ENCODE measurements around the gene UPK3BL2. TPM values are rescaled to one million over a fixed set of nuclear protein-coding genes. Genes with fewer than 3 reads are reported as not detected.
"Not testable (repeated sequence)": the region's sequence is repeated elsewhere in the genome, so short reads cannot be mapped to it uniquely, and the experiment has no call there.

UPK3BL2 gene
- total RNA-seq, 1 experiment from 2014 or later, result 9.0 TPM

DNA sequence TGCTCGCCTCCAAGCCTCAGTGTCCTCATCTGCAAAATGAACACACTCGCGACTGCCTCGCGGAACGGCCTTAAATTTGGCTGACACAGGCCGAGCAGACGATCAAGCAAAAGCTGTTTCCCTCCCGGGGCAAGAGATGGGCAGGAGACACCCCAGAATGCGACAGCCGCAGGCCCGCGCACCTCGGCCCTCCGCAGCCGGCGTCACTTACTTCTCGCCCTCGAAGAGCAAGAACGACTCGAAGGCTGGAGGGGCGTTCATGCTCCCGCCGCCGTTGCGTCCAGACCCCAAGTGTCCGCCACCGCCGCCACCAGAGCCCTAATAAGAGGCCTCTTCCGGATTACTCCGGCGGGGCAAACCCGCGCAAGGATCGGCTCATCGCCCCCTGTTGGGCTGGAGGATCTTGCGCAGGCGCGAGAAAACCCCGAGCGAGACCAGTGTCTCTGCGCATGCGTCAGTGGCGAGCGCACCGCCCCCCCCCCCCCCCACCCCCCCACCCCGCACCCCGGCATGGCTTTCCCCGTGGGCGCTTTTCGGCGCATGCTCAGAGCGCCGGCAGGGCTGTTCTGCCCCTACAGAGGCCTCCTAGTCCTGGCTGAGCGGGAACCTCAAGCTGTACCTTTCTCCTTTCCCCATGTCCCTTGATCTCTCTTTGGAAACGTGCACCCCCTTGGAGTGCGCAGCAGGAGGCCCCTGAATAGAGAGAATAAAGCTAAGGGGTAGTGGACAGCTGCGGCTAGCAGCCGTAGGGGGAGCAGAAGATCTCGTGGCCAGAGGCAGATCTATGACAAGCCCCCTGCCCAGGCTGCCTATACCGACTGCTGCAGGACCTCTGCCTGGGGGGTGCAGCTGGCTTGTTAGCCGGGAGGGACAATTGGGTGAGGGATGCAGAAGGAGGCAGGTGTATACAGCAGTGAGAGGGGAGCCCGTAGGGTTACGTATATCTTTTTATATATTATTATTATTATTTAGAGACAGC, 29.1 kb upstream of the UPK3BL2 start, which contains the start of gene POLR2J3:
TSS of gene POLR2J3 (minus strand) at position 323 of the 979 bp plus-strand sequence. CDS start at position 261, 62 bp downstream.
- H3K27me3 Mint-ChIP-seq (ENCODE audit: low read depth); H3K9me3 Mint-ChIP-seq; H3K4me1 Mint-ChIP-seq; H3K27ac Mint-ChIP-seq; H3K36me3 Mint-ChIP-seq; CTCF ChIA-PET; POLR2A ChIA-PET: not testable (repeated sequence)
- ATAC-seq (peak; percentile 92), DNase-seq (ENCODE audit: low spot score) (peak; percentile 99)
- H3K4me3 Mint-ChIP-seq, result peak within 1 kb of the TSS; percentile 81
- TF ChIP-seq, protein P1, sequence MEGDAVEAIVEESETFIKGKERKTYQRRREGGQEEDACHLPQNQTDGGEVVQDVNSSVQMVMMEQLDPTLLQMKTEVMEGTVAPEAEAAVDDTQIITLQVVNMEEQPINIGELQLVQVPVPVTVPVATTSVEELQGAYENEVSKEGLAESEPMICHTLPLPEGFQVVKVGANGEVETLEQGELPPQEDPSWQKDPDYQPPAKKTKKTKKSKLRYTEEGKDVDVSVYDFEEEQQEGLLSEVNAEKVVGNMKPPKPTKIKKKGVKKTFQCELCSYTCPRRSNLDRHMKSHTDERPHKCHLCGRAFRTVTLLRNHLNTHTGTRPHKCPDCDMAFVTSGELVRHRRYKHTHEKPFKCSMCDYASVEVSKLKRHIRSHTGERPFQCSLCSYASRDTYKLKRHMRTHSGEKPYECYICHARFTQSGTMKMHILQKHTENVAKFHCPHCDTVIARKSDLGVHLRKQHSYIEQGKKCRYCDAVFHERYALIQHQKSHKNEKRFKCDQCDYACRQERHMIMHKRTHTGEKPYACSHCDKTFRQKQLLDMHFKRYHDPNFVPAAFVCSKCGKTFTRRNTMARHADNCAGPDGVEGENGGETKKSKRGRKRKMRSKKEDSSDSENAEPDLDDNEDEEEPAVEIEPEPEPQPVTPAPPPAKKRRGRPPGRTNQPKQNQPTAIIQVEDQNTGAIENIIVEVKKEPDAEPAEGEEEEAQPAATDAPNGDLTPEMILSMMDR (IDR thresholded peaks at IDR 0.05), result peak; percentile 30; the same call in 1 of the 2 replicates

DNA sequence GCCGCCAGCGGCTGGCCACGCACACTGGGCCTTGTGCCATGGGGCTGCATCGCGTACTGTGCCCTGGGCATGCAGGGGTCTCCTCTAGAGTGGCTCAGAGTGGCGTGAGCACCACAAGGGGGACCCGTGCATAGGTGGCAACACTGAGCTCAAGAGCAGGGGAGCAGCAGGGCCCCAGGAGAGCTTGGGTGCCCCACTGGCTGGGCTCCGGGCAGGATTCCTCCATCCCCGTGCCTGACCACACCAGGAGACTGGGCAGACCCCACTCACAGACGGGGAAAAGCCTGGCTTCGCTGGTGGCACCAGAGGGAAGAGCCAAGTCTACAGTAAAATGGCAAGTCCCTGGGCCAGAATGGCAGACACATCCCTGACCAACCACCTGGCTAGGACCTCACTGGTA, 25.1 kb upstream of the UPK3BL2 start:
- DNase-seq (ENCODE audit: low spot score); H3K4me1 Mint-ChIP-seq; CTCF ChIA-PET; ATAC-seq; H3K36me3 Mint-ChIP-seq; H3K9me3 Mint-ChIP-seq; H3K27me3 Mint-ChIP-seq (ENCODE audit: low read depth); H3K4me3 Mint-ChIP-seq; POLR2A ChIA-PET; H3K27ac Mint-ChIP-seq: not testable (repeated sequence)

DNA sequence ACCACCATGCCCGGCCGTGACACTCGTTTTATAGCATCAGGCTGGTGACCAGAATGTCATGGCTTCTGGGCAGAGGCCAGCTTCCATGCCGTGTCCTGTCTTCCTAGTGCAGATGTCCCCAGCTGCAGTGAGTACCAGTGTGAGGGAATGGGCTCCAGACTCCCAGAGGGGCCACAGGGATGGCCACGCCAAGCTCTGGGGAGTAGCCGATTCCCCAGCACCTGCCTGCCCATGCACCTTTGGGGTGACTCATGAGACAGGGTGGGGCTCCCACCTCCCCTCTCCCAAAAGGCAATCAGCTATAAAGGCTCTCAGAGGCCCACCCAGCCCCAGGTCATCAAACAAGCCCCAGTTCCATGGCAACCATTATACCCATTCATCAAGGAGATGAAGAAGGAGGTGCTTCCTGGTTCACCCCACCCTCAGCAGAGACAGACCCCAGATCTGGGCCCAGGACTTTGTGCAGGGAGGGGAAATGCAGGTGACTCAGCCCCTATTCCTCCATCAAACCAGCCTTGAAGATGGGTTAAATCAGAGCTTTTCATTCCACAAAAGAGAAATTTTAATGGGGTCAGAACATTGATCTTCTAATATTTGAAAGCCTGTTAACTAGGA, 7.4 kb upstream of the UPK3BL2 start, which contains the start of gene SPDYE2:
TSS of gene SPDYE2 (plus strand) at position 419 of the 615 bp plus-strand sequence. CDS start 2,030 bp downstream, outside the sequence.
- CTCF ChIA-PET; POLR2A ChIA-PET; H3K4me1 Mint-ChIP-seq; DNase-seq (ENCODE audit: low spot score); H3K27me3 Mint-ChIP-seq (ENCODE audit: low read depth); H3K36me3 Mint-ChIP-seq; H3K27ac Mint-ChIP-seq; H3K4me3 Mint-ChIP-seq; H3K9me3 Mint-ChIP-seq: not testable (repeated sequence)
- peak; percentile 30 for ATAC-seq

DNA sequence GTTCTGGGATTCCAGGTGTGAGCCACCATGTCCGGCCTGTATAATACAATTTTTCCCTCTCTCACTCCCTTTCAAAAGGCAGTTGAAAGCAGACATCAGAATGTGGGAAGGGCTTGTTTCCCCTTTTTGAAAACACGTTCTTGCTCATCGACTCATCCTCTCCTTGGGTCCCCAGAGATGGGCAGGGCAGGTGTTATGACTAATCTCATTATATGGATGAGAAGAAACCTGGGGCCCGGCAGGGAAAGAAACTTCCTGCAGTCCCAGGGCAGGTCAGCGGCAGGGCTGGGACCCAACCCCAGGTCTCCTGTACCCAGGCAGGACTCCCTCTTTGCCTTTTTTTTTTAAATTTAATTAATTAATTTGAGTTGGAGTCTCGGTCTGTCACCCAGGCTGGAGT, 2.9 kb upstream of the UPK3BL2 start:
- H3K4me3 Mint-ChIP-seq; ATAC-seq; H3K27me3 Mint-ChIP-seq (ENCODE audit: low read depth); H3K36me3 Mint-ChIP-seq; H3K9me3 Mint-ChIP-seq; H3K4me1 Mint-ChIP-seq; POLR2A ChIA-PET; H3K27ac Mint-ChIP-seq; CTCF ChIA-PET; DNase-seq (ENCODE audit: low spot score): not testable (repeated sequence)

DNA sequence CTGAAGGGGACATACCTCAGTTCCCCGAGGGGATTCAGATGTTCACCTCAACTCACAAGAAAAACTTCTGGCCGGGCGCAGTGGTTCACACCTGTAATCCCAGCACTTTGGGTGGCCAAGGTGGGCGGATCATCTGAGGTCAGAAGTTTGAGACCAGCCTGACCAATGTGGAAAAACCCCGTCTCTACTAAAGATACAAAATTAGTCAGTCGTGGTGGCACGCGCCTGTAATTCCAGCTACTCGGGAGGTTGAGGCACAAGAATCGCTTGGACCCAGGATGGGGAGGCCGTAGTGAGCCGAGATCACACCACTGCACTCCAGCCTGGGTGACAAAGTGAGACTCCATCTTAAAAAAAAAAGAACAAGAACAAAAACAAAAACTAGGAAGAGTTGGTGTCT, 1.8 kb upstream of the UPK3BL2 start:
- DNase-seq (ENCODE audit: low spot score); H3K27me3 Mint-ChIP-seq (ENCODE audit: low read depth); POLR2A ChIA-PET; H3K4me3 Mint-ChIP-seq; H3K4me1 Mint-ChIP-seq; ATAC-seq; H3K9me3 Mint-ChIP-seq; H3K36me3 Mint-ChIP-seq; H3K27ac Mint-ChIP-seq; CTCF ChIA-PET: not testable (repeated sequence)

DNA sequence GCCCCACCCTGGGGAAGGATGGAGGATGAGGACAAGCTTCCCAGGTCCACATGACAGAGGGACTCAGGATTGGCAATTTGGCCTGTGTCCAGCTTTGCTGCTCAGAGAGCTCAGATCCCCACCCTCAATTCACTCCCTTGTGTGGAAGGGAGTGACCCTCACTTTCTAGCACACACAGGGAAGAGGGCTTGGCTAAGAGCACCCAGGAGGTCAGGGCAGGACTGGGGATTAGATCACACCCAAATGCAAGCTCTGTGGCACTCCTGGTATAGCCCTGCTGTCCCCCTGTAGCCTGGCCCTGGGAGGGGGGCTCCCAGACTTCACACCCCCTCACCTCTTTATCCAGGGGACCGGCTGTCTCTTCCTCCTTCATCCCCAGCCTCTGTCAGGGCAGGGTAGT, 876 bp upstream of the UPK3BL2 start:
- CTCF ChIA-PET; H3K36me3 Mint-ChIP-seq; H3K27ac Mint-ChIP-seq; H3K9me3 Mint-ChIP-seq; DNase-seq (ENCODE audit: low spot score); ATAC-seq; H3K4me3 Mint-ChIP-seq; POLR2A ChIA-PET; H3K27me3 Mint-ChIP-seq (ENCODE audit: low read depth); H3K4me1 Mint-ChIP-seq: not testable (repeated sequence)

DNA sequence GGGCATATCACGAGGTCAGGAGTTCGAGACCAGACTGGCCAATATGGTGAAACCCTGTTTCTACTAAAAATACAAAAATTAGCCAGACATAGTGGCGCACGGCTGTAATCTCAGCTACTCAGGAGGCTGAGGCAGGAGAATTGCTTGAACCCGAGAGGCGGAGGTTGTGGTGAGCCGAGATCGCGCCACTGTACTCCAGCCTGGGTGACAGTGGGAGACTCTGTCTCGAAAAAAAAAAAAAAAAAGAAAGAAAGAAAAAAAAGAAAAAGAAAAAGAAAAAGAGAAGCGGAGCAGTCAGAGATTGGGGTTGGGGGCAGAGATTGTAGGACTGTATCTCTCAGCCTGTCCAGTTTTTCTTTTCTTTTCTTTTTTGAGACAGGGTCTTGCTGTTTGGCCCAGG, 725 bp downstream of the UPK3BL2 start:
- H3K36me3 Mint-ChIP-seq; H3K4me1 Mint-ChIP-seq; DNase-seq (ENCODE audit: low spot score); H3K9me3 Mint-ChIP-seq; H3K4me3 Mint-ChIP-seq; CTCF ChIA-PET; POLR2A ChIA-PET; H3K27ac Mint-ChIP-seq; H3K27me3 Mint-ChIP-seq (ENCODE audit: low read depth); ATAC-seq: not testable (repeated sequence)

DNA sequence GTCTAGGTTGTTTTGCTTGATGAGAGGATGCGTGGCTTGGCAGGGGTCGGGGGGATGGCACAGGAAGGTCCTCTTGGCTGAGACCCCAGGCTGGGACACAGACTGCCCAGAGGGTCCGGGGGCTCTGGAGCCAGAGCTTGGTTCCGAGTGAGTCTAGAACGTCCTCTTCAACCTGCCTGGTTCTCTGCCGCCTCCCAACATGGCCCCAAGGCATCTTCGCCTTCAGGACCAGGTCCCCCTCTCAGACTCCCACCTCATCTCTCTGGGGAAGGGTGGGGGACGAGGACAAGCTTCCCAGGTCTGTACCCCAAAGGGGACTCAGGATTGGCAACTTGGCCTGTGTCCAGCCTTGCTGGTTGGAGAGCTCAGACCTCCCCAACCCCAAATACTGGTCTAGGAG, 1.4 kb downstream of the UPK3BL2 start:
- H3K4me3 Mint-ChIP-seq; ATAC-seq; POLR2A ChIA-PET; H3K27me3 Mint-ChIP-seq (ENCODE audit: low read depth); H3K36me3 Mint-ChIP-seq; H3K27ac Mint-ChIP-seq; H3K9me3 Mint-ChIP-seq; DNase-seq (ENCODE audit: low spot score); CTCF ChIA-PET; H3K4me1 Mint-ChIP-seq: not testable (repeated sequence)

DNA sequence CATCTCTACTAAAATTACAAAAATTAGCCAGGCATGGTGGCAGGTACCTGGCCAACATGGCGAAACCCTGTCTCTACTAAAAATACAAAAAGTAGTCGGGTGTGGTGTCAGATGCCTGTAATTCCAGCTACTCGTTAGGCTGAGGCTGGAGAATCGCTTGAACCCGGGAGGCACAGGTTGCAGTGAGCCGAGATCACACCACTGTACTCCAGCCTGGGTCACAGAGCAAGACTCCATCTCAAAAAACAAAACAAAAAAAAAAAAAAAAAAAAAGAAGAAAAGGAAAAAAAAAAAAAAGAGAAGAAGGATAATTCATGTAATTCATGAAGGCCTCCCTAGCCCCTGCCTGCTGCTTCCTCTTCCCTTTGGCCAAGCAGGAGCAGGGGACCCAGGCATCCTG, 2.9 kb downstream of the UPK3BL2 start:
- H3K4me1 Mint-ChIP-seq; H3K27ac Mint-ChIP-seq; H3K9me3 Mint-ChIP-seq; CTCF ChIA-PET; H3K4me3 Mint-ChIP-seq; H3K27me3 Mint-ChIP-seq (ENCODE audit: low read depth); ATAC-seq; POLR2A ChIA-PET; H3K36me3 Mint-ChIP-seq; DNase-seq (ENCODE audit: low spot score): not testable (repeated sequence)

DNA sequence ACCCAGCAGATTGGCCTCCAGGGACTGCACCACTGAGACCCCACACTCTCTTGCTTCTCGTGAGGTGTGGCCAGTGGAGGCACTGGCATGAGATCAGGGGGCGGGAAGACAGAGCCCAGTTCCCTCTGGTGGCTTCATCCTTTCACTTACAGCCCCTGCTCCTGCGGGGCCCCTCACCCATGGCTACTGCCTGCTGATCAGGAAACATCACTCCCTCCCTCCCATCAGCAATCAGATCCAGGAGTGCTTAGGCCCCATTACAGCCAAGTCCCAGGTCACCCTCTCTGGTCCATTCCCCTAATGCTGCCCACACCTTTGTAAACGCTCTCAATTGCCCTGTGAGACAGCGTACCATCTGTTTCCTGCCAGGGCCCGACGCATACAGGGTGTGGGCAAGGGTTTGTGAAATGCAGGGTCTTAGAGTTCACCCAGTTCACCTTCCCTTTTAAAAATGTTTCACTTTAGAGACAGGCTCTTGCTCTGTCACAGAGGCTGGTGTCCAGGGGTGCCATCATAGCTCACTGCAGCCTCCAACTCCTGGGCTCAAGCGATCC, 8.4 kb downstream of the UPK3BL2 start:
- H3K36me3 Mint-ChIP-seq; CTCF ChIA-PET; H3K4me3 Mint-ChIP-seq; ATAC-seq; DNase-seq (ENCODE audit: low spot score); POLR2A ChIA-PET; H3K4me1 Mint-ChIP-seq; H3K27ac Mint-ChIP-seq; H3K27me3 Mint-ChIP-seq (ENCODE audit: low read depth); H3K9me3 Mint-ChIP-seq: not testable (repeated sequence)

DNA sequence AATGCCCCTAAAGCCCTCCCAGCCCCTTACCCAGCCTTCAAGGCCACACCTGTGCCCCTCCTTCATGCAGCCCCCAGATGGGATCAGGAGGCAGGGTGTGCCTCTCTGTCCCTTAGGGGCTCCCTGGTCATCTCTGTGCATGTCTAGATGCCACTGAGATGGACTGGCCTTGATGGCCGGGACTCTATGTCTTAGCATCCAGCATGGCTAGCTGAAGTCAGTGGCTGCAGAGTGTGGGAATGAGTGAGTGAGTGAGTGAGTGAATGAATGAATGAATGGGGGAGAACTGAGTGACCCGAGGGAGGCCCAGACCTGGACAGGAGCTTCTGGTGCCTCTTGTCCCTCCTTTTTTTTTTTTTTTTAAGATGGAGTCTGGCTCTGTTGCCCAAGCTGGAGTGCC, 11.4 kb downstream of the UPK3BL2 start:
- H3K4me1 Mint-ChIP-seq; POLR2A ChIA-PET; H3K27me3 Mint-ChIP-seq (ENCODE audit: low read depth); H3K9me3 Mint-ChIP-seq; H3K4me3 Mint-ChIP-seq; ATAC-seq; H3K27ac Mint-ChIP-seq; DNase-seq (ENCODE audit: low spot score); H3K36me3 Mint-ChIP-seq; CTCF ChIA-PET: not testable (repeated sequence)
